ENCODE results near the gene ZNF581. TPM values are rescaled to one million over a fixed set of nuclear protein-coding genes. Genes with fewer than 3 reads are reported as not detected.

ZNF581 gene
- total RNA-seq, 1 donor from 2014 or later, result 24.7 TPM

DNA sequence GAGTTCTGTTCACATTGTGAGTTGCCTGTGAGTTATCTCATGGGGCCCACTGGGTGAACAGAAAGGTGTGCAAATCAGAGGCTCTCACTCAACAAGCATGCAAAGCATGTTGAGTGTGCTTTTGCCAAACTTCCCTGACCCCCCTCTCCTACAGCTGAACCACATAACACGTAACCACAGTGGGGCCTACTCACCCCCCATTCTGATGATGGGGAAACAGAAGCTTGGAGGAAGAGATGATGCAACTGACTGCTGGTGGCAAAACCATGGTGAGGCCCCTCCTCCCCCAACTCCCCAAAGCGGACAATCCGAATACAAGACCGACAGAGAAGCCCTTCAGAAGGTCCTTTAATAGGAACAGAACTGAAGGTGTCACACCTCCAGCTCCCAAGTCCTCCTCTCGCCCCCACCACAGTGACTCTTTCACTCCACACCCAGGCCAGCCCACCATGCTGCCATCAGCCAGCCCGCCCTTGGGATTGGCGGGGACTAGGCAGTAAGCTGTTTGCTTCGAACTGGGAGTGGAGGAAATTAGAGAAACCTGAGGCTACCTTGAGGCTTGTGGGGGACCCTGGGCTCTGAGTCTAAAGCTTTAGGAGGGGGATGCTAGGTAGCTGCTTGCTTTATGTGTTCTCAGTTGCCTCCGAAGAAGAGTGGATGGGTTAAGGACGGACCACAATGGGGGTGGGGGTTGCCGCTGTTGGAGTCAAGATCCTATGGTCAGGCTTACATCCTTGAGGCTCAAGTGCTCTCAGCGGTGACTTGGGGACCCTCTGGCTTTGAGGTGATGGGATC, 22.8 kb upstream of the ZNF581 start:
- peaks cover 11% of the 10 kb centered on the region for H3K36me3 Mint-ChIP-seq (ENCODE audit: low read depth)
- no peak for DNase-seq (ENCODE audit: low spot score)
- H3K4me1 Mint-ChIP-seq (ENCODE audit: low read depth), result peaks cover 18% of the 10 kb centered on the region
- H3K27me3 Mint-ChIP-seq (ENCODE audit: low read depth), result no peaks in the 10 kb centered on the region
- H3K4me3 Mint-ChIP-seq (ENCODE audit: unreplicated experiment), result no peak overlapping the region
- no peak overlapping the region for H3K27ac Mint-ChIP-seq (ENCODE audit: unreplicated experiment)
- no peaks in the 10 kb centered on the region for H3K9me3 Mint-ChIP-seq (ENCODE audit: low read depth)
- TF ChIP-seq, protein P1, sequence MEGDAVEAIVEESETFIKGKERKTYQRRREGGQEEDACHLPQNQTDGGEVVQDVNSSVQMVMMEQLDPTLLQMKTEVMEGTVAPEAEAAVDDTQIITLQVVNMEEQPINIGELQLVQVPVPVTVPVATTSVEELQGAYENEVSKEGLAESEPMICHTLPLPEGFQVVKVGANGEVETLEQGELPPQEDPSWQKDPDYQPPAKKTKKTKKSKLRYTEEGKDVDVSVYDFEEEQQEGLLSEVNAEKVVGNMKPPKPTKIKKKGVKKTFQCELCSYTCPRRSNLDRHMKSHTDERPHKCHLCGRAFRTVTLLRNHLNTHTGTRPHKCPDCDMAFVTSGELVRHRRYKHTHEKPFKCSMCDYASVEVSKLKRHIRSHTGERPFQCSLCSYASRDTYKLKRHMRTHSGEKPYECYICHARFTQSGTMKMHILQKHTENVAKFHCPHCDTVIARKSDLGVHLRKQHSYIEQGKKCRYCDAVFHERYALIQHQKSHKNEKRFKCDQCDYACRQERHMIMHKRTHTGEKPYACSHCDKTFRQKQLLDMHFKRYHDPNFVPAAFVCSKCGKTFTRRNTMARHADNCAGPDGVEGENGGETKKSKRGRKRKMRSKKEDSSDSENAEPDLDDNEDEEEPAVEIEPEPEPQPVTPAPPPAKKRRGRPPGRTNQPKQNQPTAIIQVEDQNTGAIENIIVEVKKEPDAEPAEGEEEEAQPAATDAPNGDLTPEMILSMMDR (IDR thresholded peaks at IDR 0.05), result no peak

- no peak for DNase-seq (ENCODE audit: low spot score)
- no peak overlapping the region for H3K4me3 Mint-ChIP-seq (ENCODE audit: unreplicated experiment)
- TF ChIP-seq, protein P1 (IDR thresholded peaks at IDR 0.05), result no peak
Observed at GRCh38 chr19:55621205-55621672, 22.2 kb upstream of the ZNF581 start.

GRCh38 chr19:55621673-55622231, 21.7 kb upstream of the ZNF581 start:
- DNase-seq (ENCODE audit: low spot score), result no peak
- H3K36me3 Mint-ChIP-seq (ENCODE audit: low read depth), result peaks cover 10% of the 10 kb centered on the region
- no peak overlapping the region for H3K27ac Mint-ChIP-seq (ENCODE audit: unreplicated experiment)
- no peaks in the 10 kb centered on the region for H3K9me3 Mint-ChIP-seq (ENCODE audit: low read depth)
- TF ChIP-seq, protein P1 (IDR thresholded peaks at IDR 0.05), result no peak
- H3K4me3 Mint-ChIP-seq (ENCODE audit: unreplicated experiment), result no peak overlapping the region
- H3K27me3 Mint-ChIP-seq (ENCODE audit: low read depth), result no peaks in the 10 kb centered on the region
- peaks cover 18% of the 10 kb centered on the region for H3K4me1 Mint-ChIP-seq (ENCODE audit: low read depth)

More at GRCh38 chr19:55621205-55621672, 22.2 kb upstream of the ZNF581 start:
- Mint-ChIP-seq H3K4me1 (ENCODE audit: low read depth) (peaks cover 18% of the 10 kb centered on the region), H3K27ac (ENCODE audit: unreplicated experiment) (no peak overlapping the region), H3K9me3 (ENCODE audit: low read depth) (no peaks in the 10 kb centered on the region), H3K36me3 (ENCODE audit: low read depth) (peaks cover 11% of the 10 kb centered on the region), H3K27me3 (ENCODE audit: low read depth) (no peaks in the 10 kb centered on the region)

DNA sequence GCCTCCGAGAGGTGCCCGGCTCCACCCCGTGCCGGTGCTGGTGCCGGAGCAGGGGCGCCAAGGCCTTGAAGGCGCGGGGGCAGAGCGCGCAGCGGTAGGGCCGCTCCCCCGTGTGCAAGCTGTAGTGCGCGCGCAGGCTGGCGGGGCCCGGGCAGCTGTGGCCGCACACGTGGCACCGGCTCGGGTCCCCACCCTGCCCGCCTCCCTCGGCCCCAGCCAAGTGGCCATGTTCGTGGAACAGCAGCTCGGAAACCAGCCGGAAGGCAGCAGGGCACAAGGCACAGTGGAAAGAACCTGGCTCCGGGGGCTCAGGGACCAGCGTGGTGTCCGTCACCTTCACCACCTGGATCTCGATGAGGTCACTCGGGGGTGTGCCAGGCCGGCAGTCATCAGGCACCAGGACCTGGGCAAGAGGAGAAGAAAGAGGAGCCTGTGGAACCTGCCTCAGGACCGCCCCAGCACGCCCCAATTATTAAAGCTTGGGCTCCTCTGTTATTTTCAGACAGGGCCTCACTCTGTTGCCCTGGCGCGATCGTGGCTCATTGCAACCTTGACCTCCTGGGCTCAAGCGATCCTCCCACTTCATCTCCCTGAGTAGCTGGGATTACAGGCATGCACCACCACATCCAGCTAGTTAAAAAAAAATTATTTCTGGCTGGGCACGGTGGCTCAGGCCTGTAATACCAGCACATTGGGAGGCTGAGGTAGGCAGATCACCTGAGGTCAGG, 21.0 kb upstream of the ZNF581 start:
- H3K9me3 Mint-ChIP-seq (ENCODE audit: low read depth), result no peaks in the 10 kb centered on the region
- H3K4me1 Mint-ChIP-seq (ENCODE audit: low read depth), result peaks cover 18% of the 10 kb centered on the region
- H3K27me3 Mint-ChIP-seq (ENCODE audit: low read depth), result no peaks in the 10 kb centered on the region

More for the DNA sequence above, 21.0 kb upstream of the ZNF581 start:
- H3K36me3 Mint-ChIP-seq (ENCODE audit: low read depth), result peaks cover 6% of the 10 kb centered on the region
- H3K4me3 Mint-ChIP-seq (ENCODE audit: unreplicated experiment), result no peak overlapping the region
- TF ChIP-seq, protein P1 (IDR thresholded peaks at IDR 0.05), result no peak
- H3K27ac Mint-ChIP-seq (ENCODE audit: unreplicated experiment), result no peak overlapping the region
- no peak for DNase-seq (ENCODE audit: low spot score)
